GM18858 (cell line): Measurements from ENCODE around the gene FREM3.
"Not testable (repeated sequence)": the region's sequence is repeated elsewhere in the genome, so short reads cannot be mapped to it uniquely, and the experiment has no call there.

Source experiments
- ATAC-seq: cut with Tn5 transposase; IDR thresholded peaks from one replicate; pipeline ENCODE4 v1.9.1; 2021; ENCODE audit not compliant: unreplicated experiment

FREM3 gene

GRCh38 chr4:143586080-143586479 is 114.4 kb downstream of the FREM3 start:
- ATAC-seq = no peak

DNA sequence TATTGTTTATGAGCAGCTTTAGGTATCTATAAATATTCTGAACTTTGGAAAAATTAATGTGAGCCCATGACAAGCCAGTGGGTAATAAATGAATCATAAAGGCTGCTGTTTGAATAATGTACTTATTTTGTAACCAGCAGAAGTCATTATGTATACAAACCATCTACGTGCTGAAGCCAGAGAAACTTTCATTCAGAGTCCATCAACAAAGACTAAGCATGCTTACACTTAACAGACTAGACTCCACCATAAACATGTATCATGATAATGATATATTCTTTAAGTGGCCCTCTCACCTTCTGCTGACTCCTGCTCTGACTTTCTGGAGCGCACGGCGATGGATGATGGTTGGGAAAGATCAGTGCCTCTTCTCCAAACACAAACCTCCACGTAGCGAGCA is 114.9 kb downstream of the FREM3 start:
- no peak for ATAC-seq

DNA sequence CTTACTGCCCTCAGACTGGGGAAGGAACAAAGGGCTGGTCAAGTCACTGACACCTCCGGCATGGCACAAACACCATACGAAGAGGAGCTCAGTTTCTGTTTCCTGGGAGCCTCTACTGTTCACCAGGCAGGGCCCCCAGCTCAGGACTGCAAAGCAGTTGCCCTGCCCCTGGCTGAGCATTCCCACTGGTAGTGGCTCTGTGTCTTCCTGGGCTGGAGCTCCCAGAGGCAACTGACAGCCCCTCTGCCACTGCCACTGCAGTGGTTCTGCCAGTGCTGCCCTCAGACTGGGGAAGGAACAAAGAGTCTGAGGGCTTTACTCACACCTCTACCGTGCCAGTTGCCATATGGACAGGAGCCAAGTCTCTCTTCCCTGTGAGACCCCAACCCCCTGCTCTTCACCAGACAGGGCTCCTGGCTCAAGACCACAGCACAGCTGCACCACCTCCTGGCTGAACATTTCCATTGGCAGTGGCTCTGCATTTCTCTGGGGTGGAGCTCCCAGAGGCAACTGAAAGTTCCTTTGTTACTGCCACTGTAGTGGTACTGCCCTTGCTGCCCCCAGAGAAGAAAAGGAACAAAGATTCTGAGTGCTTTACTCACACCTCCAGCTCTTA is 119.0 kb downstream of the FREM3 start:
- ATAC-seq = no peak

- ATAC-seq = no peak
Measured at GRCh38 chr4:143575331-143575730, 125.1 kb downstream of the FREM3 start.

GRCh38 chr4:143564472-143564871 is 136.0 kb downstream of the FREM3 start:
- no peak for ATAC-seq

GRCh38 chr4:143559757-143560147 is 140.7 kb downstream of the FREM3 start:
- ATAC-seq = no peak

- ATAC-seq = peak; percentile 81
Measured at GRCh38 chr4:143558823-143559756, 141.4 kb downstream of the FREM3 start.

DNA sequence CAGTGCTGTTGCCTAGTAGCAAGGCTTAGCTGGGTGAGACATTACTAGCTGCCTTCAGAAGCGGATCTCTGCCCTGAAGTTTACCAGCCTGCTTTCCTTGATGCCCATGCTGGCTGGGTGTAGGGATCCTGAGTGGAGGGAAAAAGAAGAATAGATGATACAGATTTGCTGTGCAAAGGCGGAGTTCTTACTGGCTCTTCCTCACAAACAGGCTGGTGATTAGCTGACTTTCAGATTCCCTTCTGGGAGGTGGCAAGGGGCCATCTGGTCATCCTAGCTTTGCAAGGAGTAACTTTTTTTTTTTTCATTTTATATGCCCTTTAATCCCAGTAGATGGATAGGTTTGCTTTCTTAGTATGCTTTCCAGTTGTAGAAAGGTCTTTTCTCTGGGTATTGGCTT is 142.2 kb downstream of the FREM3 start:
- no peak for ATAC-seq

DNA sequence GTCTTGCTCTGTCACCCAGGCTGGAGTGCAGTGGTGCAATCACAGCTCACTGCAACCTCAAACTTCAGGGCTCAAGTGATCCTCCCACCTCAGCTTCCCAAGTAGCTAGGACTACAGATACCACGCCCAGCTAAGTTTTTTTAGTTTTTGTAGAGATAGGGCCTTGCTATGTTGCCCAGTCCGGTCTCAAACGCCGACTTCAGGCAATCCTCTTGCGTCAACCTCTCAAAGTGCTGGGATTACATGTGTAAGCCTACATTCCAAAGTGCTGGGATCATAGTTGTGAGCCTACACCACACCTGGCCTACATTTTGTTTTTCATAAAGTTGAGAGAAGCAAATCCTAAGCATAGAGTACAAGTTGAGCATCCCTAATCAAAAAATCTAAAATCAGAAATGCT is 144.8 kb downstream of the FREM3 start:
- ATAC-seq = no peak

- ATAC-seq = peak; percentile 53
Measured at GRCh38 chr4:143554728-143555597, 145.5 kb downstream of the FREM3 start.

GRCh38 chr4:143549928-143550327 is 150.5 kb downstream of the FREM3 start:
- no peak for ATAC-seq

GRCh38 chr4:143539670-143540023 is 160.8 kb downstream of the FREM3 start:
- ATAC-seq = no peak

- peak; percentile 61 for ATAC-seq
Measured at GRCh38 chr4:143538979-143539669, 161.4 kb downstream of the FREM3 start.

GRCh38 chr4:143531788-143532491 is 168.5 kb downstream of the FREM3 start:
- no peak for ATAC-seq

DNA sequence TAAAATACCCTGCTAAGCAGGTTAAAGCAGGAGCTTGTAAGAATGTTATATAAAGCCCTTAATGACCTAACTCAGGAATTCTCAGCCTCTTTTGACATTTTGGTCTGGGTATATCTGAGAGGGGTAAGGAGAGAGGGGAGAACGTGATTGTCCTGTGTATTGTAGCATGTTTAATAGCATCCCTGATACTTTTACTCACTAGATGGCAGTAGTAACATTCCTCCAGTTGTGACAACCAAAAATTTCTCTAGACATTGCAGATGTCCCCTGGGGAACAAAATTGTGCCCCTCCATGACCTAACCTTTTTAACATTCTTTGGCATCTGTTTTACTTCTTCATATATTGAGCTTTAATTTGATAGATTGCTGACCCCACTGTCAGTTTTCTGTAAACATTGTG is 169.1 kb downstream of the FREM3 start:
- ATAC-seq = no peak

- ATAC-seq = not testable (repeated sequence)
Measured at GRCh38 chr4:143528046-143528445, 172.4 kb downstream of the FREM3 start.
